GOT3 (cell line): ENCODE data around the gene SUN3.

Source experiments
- DNase-seq: peaks from one replicate; lab custom pipeline; 2025; ENCODE audit warnings: mixed read lengths; lab: John Stamatoyannopoulos, UW

SUN3 gene

DNA sequence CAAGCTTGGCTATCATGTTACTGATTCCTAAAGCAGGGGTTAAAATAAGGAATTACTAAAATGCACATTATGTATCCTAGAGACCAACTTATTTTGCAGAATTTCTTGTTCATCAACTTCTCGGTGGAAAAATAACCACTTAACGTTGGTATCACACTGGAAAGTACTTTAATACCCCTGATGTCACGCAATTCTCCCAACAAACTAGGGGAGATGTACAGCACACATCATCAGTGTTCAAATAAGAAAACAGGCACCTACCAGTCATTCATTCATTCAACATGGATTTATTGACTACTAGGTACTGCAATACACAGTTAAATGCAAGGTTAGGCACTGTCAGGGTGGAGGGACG, 50.1 kb downstream of the SUN3 start:
- DNase-seq = no peak

DNA sequence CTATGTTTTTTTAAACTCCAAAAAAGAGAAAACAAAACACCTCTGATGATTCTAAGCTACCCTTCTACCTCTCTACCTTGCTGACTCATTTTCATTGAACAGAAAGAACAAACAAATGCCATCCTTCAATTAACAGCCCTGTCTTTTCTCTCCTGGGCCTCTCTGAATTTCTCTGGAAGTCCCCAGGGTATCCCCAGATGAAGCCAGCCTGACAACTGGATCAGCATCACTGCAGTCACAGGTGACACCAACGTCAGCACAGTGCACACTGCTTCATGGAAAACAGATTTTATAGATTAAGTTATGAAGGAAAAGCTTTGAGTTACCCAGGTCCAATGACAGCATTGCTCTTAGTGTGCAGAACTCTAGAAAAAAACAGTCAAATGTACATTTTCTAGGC, 55.2 kb downstream of the SUN3 start:
- DNase-seq = no peak

DNA sequence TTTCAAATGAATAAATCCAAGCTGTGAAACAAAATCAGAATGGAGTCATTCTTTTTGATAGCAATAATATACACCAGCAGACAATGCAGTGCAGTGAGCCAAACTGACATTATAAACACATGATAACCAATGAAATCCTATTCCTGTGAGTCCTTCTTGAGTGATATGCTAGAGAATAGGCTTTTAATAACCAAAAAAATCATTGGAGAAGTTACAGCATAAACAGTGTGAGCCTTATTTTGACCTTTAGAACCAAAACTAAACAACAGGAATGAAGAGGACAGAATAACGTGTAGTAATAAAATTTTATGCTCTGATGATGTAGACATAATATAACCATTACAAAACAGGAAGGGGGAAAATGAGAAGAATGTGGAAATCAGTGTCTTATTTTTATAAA, 58.1 kb downstream of the SUN3 start:
- DNase-seq = no peak

DNA sequence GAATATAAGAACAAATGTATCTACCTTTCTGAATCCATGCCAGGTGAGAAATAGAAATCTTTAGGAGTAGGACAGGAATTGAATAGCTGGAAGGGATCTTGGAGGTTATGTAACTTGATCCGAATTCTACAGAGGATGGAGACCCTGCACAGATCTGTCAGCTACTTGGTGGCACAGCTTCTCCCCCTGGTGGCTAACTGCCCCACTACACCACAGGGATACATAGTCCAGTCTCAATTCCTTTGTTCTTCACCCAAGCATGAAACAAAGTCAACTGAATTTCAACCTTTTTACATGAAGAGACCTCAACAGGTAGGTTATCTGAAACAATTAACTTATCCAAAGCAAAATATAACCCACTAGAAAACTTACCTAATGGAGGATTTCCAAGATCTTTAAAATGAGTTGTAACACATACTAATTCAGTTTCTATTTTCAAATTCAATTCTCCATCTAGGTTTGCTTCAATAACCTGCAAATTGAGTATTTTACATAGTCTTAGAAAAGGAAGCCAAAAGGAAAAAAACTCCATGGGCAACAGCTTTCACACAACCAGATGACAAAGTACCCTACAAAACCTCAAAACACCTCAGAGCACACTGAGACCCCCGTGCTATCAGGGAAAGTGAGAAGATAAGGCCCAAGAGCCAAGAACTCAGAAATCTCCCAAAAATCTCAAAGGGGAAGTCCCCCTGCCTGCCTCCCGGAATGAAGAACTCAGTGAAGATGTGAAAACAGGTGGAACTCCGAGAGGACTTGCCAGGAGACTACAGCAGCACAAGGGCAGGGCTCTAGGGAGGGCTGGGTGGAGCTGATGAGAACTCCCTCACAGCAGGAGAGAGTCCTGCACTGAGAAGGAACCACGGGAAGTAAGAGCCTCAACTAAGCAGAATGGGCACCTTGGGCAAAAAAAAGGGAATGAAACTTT, 59.8 kb downstream of the SUN3 start:
- no peak for DNase-seq

DNA sequence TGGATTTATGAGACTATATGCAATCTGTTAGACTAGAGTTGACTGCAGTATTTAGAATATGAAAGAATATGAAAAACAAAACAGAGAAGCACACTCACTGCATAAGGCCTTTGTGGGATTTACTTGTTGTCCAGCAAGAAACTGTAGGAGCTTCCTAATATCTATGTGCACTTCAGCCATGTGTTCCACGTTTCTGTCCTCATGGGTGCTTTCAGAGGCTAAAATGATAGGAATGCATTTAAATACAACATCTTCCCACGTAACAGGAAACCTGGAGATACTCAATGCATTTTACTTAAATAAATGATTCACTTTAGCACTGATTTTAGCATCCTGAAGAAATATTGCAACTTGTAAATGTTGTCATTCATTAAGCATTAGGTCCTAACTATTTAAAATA, 61.2 kb downstream of the SUN3 start:
- DNase-seq = no peak

DNA sequence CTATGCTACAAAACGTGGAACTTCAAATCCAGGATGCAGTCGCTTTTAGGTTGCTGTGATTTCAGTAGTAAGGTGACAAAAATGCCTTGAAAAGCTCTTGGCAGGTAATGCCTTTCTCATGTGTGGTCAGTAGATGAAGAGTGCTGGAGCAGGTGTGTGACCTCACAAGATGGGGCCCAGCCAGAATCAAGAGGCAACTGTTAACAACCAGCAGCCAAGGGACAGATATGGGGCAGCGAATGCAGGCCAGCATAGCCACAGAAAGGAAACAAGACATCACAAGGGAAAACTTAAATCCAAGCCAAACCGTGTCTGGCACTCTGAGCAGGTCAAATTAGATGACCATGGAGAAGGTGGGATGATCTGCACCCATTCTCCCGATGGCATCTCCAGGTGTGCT, 61.8 kb downstream of the SUN3 start:
- no peak for DNase-seq

DNA sequence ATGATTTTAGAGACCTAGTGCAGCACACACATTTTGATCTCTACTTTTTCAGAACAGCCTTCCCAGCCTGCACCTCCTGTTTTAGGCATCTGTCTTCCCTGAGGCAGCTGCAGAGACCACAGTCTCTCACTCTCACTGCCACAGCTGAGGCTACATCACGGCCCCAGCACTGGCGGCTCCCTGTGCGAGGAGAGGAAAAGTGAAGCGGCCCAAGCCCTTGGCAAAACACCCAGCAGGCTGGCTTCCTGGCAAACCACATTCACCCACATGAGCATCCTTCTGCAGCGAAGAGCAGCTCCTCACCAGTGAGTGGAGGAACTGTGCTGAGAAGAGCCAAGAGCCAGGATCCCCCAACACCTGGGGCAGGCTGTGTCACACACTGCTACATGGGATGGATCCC, 63.5 kb downstream of the SUN3 start:
- DNase-seq = no peak

DNA sequence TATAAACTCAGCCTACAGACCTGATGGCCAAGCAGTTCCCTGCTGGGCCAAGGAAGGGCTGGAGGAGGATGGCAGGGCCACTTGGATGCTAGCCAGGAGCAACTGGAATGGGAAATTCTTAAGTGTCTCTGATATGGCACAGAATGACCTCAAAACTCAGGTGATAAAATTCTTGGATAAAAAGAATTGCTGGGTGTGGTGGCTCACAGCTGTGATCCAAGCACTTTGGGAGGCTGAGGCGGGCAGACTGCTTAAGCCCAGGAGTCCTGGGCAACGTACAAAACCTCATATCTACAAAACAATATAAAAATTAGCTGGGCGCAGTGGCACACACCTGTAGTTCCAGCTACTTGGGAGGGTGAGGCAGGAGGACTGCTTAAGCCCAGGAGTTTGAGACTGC, 66.6 kb downstream of the SUN3 start:
- no peak for DNase-seq

DNA sequence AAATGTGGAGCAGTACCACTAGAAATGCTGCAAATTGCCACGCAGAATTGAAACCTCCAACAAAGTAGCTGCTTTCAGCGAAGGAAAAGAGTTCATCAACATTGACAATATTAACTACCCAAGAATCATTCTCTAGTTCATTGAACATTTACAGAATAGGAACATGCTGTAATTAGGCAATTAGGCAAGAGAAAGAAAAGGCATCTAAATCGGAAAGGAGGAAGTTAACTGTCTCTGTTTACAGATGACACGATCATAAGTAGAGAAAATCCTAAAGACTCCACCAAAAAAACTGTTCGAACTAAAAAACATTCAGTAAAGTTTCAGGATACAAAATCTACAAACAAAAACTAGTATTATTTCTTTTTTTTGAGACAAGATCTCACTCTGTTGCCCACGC, 71.8 kb downstream of the SUN3 start:
- DNase-seq = no peak

DNA sequence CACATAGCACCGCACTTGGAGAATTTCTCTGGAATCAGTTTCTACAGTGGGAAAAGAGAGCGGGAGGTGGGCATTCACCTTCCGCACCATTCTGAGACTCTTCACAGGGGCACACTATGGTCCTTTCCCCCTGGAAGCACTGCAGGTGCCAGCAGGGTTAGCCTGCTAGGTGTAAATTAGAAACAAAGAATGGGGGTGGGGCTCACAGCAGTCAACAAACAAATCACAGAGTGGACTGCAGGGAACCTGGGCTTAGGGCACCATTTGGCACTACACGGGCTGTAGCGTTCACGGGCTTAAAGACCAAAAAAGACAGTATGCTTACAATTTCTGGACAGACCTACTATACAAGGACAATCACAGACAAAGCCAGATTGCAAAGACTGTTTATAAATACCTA, 72.7 kb downstream of the SUN3 start:
- DNase-seq = no peak

DNA sequence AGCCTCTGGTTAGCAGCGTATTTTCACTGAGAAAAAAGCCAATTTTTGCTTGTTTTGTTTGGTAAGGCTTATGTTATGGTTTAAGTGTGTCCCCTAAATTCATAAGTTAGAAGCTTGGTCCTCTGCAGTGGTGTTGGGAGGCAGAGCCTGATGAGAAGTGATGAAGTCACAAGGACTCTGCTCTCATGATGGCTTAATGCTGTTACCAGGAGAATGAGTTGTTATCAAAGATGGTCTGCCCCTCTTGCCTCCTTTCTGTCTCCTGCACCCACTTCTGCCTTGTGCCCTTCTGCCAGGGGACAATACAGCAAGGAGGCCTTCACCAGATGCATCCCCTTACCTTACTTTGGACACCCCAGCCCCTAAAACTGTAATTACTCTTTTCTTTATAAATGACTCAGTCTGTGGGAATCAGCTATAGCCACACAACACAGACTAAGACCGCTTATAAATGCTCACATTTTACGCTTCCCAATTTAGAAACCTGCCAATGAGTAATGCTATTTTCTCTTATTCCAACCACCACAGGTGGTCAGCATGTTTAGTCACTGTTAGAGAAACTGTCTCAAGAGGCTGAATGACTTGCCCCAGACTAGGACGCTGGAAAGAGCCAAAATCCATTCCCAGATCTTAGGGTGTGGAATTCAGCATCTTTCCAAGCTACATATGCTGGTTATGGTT, 74.5 kb downstream of the SUN3 start:
- no peak for DNase-seq

DNA sequence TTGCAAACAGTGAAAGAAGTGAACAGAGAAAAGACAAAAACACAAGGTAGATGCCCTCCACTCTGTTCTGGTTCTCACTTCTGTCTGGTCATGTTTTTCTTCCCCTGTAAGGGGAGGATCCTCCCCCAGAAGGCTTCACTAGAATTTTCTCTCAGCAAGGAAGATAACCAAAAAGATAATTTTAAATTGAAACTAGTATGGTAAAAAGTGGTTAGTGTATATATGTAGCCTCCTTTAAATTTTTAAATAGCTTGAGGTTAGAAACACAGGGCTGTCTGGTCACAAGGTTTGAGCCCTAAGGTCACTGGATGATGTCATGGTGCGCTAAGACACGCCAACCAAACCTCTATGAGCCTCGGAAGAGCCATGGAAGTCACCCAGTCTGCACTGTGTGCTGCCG, 75.1 kb downstream of the SUN3 start:
- DNase-seq = no peak

DNA sequence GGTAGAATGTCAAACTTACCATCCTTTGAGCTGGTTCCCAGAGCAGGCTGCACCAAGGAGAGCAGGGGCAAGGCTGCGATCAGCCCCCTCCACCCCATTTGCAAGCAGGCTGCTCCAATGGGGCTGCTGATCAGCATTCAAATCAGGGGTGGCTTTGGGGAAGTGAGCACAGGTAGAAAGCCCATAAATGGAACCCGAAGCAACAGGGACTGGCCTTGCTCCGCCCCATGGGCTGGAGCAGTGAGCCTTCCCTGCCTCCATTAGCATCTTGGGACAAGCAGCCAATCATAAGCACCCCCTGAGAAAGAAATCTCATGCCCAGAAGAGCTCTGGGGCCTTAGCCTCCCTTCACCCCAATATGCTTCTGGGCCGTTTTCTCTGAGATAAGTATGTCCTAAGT, 76.7 kb downstream of the SUN3 start:
- no peak for DNase-seq

DNA sequence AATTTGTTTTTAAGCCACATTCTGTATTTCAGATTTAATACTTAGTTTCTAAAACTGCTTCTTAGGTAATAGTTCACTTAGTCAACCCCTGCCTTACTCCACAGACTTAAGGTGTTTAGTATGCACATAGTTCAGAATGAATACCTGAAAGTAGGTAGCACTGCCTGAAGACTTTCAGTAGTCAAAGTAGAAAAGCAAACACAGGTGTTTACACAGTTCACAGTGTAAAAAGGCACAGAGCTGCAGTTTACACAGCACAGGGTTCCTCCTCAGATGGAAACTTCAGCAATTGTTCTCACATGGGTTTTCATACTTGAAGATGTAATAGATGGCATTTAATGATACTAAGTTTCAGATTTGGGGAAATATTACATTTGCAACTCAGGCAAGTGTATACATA, 77.5 kb downstream of the SUN3 start:
- DNase-seq = no peak

DNA sequence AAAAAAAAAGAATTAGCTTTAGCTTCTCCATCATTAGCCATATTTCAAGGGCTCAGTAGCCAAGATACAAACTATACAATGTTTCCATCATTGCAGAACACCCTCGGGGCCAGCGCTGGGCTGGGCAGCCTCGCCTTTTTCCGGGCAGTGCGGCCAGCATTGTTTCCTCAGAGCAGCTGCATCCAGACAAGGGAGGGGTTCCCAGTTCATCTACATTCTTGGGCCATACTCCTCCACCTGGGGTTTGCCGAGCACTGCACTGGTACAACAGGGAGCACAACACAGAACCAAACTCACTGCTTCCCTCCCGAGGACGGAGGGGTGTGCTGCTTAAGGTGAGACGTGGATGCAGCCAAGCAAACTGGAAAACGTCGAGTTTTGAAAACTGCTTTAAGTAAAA, 78.2 kb downstream of the SUN3 start:
- no peak for DNase-seq

DNA sequence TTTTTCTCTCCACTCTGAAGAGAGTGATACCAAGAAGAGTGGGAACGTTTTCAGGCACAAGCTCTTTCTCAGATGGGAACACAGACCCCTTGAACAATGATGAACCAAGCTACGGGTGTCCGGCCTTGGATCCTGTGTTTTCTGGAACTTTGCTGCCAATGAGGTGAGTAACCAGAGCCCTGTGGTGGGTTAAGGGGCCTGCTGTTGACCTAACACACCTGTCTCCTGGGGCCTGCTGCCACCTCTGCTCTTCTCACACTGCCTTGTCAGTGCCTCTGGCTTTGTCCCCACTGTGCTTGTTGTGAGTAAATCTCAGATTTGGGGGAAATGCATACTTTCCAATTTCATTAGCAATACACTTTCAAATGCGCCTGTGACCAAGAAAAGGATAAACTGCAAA, 79.2 kb downstream of the SUN3 start:
- no peak for DNase-seq

DNA sequence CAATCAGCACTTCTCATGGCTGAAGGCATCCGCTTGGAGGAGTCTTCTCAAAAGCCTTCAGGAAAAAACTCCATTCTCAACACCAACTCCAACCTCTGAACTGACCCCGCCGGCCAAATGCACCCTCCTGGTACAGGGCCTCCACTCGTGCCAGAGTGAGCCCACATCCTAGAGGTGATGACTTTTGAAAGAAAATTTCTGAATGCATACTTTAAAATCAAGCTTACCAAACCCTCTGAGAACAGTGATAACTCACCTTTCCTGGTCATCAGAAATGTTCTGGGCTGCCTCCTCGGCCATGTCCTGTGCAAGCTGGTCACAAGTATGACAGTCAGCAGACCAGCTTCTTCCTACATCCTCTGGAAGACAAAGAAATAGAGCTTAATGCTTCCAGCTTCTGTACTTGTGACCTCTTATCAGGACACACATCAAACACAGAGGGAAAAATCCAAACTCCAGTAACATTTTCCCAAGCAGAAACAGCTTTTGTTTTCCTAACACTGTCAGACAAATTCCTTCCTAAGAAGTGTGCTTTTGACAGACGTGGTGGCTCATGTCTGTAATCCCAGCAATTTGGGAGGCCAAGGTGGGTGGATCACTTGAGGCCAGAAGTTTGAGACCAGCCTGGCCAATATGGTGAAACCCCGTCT, 80.6 kb downstream of the SUN3 start, which contains the start of gene PKD1L1:
TSS of gene PKD1L1 (minus strand) at position 326 of the 650 bp plus-strand sequence. CDS start at position 300, 26 bp downstream.
- no peak for DNase-seq

DNA sequence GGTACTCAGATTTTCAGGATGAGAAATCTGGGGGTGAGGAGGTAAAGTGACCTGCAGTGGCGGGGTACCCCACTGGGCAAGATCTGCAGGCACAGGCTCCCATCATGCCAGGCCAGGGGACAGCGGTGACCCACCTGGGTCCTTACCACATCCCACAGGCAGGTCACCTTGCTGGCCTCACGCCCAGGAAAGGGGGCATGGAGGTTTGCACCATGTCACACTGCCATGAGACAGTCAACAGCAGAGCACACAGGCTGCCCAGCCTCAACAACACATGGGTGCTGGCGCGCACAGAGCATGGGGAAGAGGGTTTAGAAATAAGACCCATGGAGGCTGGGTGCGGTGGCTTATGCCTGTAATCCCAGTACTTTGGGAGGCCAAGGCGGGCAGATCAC, 81.6 kb downstream of the SUN3 start:
- no peak for DNase-seq

DNA sequence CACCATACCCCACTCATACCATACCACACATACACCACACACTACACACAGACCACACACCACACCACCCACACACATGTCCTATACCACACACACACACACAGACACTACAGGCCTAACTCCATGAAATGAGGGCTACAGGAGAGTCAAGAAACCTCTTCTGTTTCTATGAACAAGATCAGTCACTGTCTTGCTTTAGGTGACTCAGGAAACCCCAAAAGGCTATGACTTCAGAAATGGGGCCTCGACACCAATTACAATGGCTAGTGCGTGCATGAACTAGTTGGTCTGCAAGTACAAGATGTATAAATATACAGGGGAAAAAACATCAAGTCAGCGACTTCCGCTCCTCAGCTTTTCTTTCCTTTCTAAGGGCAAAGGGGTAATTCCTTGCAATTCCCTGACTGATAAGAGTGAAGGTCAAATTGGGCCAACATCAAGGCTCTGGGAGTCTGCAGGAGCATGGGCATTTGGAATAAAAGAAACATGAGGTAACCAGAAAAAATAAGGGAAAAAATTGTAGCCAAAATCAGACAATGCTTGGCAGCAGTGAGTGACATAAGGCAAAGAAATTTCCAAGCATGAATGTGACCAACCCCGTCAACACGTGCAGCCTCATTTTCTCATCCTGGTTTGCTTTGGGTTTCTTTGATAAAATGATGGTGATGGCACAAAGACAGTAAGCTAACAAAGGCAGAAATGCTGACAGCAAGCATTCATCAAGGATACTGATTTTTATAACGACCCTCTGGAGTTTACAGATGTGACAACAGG, 82.1 kb downstream of the SUN3 start:
- no peak for DNase-seq

DNA sequence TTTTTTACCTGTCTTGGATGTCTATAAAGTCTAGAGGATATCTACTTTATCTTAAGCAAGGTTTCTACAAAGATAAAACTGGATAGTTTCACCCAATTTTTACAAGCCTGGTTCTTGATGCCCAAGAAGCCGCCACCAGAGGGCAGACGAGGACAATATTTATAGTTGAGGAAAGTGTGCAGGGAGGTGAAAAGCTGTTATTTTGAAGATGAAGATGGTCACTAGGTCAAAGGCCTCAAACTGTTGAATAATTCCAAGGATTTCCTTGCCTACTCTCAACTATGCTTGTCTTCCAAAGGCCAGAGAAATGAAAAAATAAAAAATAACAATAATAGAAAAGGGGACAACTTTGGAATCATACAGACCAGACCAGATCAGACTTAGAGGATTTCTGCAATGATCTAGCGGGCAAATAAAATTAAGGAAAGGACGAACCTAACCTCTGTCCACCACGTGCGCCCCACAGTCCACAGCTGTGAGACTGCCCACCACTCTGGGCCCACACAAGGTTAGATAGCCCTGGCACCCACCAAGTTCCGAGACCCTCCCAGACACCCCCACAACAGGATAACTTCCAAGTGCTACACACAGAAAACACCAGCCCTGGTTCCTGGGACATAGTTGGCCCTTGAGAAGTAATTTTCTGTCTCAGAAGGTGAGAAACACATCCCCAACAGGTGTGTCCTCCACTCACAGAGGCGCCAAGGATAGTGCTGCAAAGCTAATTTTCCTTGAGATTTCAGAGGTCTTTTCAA, 83.5 kb downstream of the SUN3 start:
- no peak for DNase-seq

DNA sequence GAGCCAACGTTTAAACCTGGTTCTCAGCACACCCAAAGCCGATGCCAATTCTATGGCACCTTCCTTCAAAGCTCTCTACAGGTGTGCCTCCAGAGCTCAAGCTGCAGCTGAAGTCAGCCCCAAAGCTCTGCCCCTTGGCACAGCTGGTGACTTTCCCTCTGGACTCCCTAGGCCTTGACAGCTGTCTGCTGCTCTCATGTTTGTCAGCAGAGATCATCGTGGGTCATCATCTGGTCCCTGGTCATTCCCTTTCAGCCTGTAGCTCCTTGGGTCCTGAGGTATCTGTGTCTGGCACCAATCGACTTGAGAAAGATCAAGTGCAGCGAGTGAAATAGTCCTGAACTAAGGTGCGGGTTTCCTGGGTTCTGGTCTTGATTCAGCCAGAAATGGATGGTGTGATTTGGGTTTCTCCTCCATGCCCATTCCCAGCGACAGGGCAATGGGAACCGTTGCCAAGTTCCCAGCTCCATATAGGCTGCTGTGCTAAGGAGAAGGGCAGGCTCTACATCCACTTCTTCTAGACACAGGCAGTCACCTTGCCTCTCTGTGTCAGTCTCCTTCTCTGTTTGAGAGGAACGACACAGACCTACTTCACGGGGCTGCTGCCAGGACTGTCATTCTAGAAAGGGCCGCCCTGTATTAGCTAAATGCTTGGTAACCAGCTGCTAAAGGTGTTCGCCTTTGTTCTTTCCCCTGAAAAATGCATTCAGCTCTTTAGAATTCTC, 84.2 kb downstream of the SUN3 start:
- no peak for DNase-seq
